HepG2 (cell line): ENCODE measurements around the gene ATP6V1C2. TPM values are rescaled to one million over a fixed set of nuclear protein-coding genes. Genes with fewer than 3 reads are reported as not detected.

Source experiments
- ARNTL ChIP-seq: sonication (generic); formaldehyde crosslinking; IDR thresholded peaks from 2 replicates; pipeline ENCODE4 v1.4.0; 2020; ENCODE audit warnings: mild to moderate bottlenecking, missing genetic modification reagents
- HHEX ChIP-seq: IDR thresholded peaks from 2 replicates; pipeline ENCODE4 v1.6.1; 2016; ENCODE audit warnings: control low read depth
- NFE2L2 ChIP-seq: fragments of 150-350 bp; IDR thresholded peaks from 2 replicates; pipeline ENCODE4 v1.6.1; 2014; ENCODE audit warnings: low read length
- PAF1 ChIP-seq: IDR thresholded peaks from 2 replicates; pipeline ENCODE4 v1.6.1; 2016; ENCODE audit warnings: missing genetic modification reagents, missing compliant biosample characterization
- RELA ChIP-seq: sonication (generic); formaldehyde crosslinking; IDR thresholded peaks from 2 replicates; pipeline ENCODE4 v1.4.0; 2020; ENCODE audit warnings: missing genetic modification reagents
- SNAPC2 ChIP-seq: sonication (generic); formaldehyde crosslinking; IDR thresholded peaks from 2 replicates; pipeline ENCODE4 v1.8.1; 2022; ENCODE audit warnings: mild to moderate bottlenecking, missing genetic modification reagents
- SSRP1 ChIP-seq: IDR thresholded peaks from 2 replicates; pipeline ENCODE4 v1.6.1; 2016; ENCODE audit warnings: control low read depth
- ZFP36 ChIP-seq: fragments of 150-350 bp; IDR thresholded peaks from 2 replicates; pipeline ENCODE4 v1.6.1; 2018; ENCODE audit warnings: borderline replicate concordance, low read length, low read depth; ENCODE audit not compliant: partially characterized antibody
- ZNF180 ChIP-seq: sonication (generic); formaldehyde crosslinking; IDR thresholded peaks from 2 replicates; pipeline ENCODE4 v1.4.0; 2020; ENCODE audit warnings: low read depth, missing genetic modification reagents, borderline replicate concordance
- polyA plus RNA-seq, 8 experiments: library from polyadenylated mRNA; depleted of rRNA in 3 of 8; stranded (reverse) in 7 of 8; unstranded in 1 of 8; fragments of >200 nt; fragmentation: Illumina TruSeq in 4 of 8; extraction: Trizol in 4 of 8; gene quantifications; 2 replicates each; pipeline versions ENCODE4 v1.2.1 to v1.2.3, GENCODE V29; 2011 to 2016; ENCODE audit warnings: low read depth in 4 of 8, missing spikeins in 1 of 8, mixed read lengths in 1 of 8; ENCODE audit not compliant: insufficient read depth in 1 of 8
- total RNA-seq, 5 experiments: library from RNA; depleted of rRNA; stranded (reverse); fragments of >200 nt; fragmentation: Illumina TruSeq; extraction: Trizol; gene quantifications; 2 replicates each; pipeline ENCODE4 v1.2.3, GENCODE V29; 2016; ENCODE audit warnings: low read depth in 1 of 5
- TF ChIP-seq, protein P1 (sequence below): sonication (generic); formaldehyde crosslinking; IDR thresholded peaks from 2 replicates; pipeline ENCODE4 v1.4.0; 2020; ENCODE audit warnings: missing genetic modification reagents
- TF ChIP-seq, protein P2 (sequence below): sonication (generic); formaldehyde crosslinking; IDR thresholded peaks from 2 replicates; pipeline ENCODE4 v1.4.0; 2020; ENCODE audit warnings: missing genetic modification reagents
- TF ChIP-seq, protein P3 (sequence below): IDR thresholded peaks from 2 replicates; pipeline ENCODE4 v1.6.1; 2016; ENCODE audit warnings: low read depth
- TF ChIP-seq, protein P4 (sequence below): sonication (generic); formaldehyde crosslinking; IDR thresholded peaks from 2 replicates; pipeline ENCODE4 v1.4.0; 2020; ENCODE audit warnings: missing genetic modification reagents
- TF ChIP-seq, protein P5 (sequence below), 2 experiments: fragments of 450-650 bp in 1 of 2; sonication (generic) in 1 of 2; formaldehyde crosslinking; IDR thresholded peaks; 2 replicates each; pipeline versions ENCODE4 v1.5.0 to v1.8.0; 2020 to 2022; ENCODE audit warnings: mild to moderate bottlenecking in 1 of 2, missing genetic modification reagents in 1 of 2

The ATP6V1C2 gene
- total and polyA plus RNA-seq, 2 of the 13 experiments (the other 11 are each of a cell fraction or from before 2014, with no cell fraction given) = 0.04 to 0.29 TPM

DNA sequence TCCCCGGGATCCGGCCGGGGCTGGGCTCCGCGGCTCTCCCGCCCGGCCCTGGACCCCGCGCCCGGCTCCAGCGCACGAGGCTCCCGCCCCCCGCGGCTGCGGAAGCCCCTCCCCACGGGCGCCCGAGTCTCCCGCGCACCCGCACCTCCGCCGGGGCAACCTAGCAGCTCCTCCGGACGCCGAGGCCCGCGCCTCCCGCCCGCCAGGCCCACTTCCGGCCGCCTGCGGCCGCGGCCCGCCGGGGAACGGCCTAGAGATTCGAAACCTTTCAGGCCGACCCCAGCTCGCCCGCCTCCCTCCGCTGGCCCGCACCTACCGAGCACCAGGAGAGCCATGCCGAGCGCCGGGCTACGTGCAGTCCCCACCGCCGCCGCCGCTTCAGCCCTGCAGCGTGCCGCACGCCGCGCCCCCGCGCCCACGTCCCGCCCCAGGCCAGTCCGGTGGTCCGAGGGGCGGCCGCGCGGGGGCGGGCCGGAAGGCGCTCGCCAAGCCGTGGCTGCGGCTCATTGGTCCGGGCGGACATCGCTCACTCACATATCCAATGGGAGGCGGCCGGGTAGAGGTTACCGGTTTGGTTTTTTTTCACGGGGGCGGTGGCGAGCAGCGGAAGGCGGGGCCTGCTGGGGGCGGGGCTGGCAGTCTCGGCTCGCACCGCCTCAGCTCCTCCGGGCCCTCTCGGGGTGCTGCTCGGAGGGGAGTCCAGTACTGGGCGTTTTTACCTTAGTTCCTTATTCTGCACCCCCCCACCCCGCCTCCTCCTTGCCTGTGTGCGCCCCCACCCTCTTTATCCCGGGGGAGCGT is 91.1 kb downstream of the ATP6V1C2 start, which contains the start of gene PDIA6 (continued):
- TF ChIP-seq, protein P1, sequence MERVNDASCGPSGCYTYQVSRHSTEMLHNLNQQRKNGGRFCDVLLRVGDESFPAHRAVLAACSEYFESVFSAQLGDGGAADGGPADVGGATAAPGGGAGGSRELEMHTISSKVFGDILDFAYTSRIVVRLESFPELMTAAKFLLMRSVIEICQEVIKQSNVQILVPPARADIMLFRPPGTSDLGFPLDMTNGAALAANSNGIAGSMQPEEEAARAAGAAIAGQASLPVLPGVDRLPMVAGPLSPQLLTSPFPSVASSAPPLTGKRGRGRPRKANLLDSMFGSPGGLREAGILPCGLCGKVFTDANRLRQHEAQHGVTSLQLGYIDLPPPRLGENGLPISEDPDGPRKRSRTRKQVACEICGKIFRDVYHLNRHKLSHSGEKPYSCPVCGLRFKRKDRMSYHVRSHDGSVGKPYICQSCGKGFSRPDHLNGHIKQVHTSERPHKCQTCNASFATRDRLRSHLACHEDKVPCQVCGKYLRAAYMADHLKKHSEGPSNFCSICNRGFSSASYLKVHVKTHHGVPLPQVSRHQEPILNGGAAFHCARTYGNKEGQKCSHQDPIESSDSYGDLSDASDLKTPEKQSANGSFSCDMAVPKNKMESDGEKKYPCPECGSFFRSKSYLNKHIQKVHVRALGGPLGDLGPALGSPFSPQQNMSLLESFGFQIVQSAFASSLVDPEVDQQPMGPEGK (CRISPR knock-in tag) = peak; percentile 72; the same call in 1 of the 2 replicates
- TF ChIP-seq, protein P2, sequence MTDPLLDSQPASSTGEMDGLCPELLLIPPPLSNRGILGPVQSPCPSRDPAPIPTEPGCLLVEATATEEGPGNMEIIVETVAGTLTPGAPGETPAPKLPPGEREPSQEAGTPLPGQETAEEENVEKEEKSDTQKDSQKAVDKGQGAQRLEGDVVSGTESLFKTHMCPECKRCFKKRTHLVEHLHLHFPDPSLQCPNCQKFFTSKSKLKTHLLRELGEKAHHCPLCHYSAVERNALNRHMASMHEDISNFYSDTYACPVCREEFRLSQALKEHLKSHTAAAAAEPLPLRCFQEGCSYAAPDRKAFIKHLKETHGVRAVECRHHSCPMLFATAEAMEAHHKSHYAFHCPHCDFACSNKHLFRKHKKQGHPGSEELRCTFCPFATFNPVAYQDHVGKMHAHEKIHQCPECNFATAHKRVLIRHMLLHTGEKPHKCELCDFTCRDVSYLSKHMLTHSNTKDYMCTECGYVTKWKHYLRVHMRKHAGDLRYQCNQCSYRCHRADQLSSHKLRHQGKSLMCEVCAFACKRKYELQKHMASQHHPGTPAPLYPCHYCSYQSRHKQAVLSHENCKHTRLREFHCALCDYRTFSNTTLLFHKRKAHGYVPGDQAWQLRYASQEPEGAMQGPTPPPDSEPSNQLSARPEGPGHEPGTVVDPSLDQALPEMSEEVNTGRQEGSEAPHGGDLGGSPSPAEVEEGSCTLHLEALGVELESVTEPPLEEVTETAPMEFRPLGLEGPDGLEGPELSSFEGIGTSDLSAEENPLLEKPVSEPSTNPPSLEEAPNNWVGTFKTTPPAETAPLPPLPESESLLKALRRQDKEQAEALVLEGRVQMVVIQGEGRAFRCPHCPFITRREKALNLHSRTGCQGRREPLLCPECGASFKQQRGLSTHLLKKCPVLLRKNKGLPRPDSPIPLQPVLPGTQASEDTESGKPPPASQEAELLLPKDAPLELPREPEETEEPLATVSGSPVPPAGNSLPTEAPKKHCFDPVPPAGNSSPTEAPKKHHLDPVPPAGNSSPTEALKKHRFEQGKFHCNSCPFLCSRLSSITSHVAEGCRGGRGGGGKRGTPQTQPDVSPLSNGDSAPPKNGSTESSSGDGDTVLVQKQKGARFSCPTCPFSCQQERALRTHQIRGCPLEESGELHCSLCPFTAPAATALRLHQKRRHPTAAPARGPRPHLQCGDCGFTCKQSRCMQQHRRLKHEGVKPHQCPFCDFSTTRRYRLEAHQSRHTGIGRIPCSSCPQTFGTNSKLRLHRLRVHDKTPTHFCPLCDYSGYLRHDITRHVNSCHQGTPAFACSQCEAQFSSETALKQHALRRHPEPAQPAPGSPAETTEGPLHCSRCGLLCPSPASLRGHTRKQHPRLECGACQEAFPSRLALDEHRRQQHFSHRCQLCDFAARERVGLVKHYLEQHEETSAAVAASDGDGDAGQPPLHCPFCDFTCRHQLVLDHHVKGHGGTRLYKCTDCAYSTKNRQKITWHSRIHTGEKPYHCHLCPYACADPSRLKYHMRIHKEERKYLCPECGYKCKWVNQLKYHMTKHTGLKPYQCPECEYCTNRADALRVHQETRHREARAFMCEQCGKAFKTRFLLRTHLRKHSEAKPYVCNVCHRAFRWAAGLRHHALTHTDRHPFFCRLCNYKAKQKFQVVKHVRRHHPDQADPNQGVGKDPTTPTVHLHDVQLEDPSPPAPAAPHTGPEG (CRISPR knock-in tag) = no peak
- TF ChIP-seq ZFP36 (no peak), SSRP1 (no peak), RELA (CRISPR knock-in tag) (no peak), HHEX (CRISPR knock-in tag) (no peak), ZNF180 (CRISPR knock-in tag) (no peak), NFE2L2 (no peak), SNAPC2 (CRISPR knock-in tag) (no peak), PAF1 (CRISPR knock-in tag) (no peak), ARNTL (no peak)
- TF ChIP-seq, protein P3, sequence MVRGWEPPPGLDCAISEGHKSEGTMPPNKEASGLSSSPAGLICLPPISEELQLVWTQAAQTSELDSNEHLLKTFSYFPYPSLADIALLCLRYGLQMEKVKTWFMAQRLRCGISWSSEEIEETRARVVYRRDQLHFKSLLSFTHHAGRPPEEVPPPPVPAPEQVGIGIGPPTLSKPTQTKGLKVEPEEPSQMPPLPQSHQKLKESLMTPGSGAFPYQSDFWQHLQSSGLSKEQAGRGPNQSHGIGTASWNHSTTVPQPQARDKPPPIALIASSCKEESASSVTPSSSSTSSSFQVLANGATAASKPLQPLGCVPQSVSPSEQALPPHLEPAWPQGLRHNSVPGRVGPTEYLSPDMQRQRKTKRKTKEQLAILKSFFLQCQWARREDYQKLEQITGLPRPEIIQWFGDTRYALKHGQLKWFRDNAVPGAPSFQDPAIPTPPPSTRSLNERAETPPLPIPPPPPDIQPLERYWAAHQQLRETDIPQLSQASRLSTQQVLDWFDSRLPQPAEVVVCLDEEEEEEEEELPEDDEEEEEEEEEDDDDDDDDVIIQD = no peak
- TF ChIP-seq, protein P4, sequence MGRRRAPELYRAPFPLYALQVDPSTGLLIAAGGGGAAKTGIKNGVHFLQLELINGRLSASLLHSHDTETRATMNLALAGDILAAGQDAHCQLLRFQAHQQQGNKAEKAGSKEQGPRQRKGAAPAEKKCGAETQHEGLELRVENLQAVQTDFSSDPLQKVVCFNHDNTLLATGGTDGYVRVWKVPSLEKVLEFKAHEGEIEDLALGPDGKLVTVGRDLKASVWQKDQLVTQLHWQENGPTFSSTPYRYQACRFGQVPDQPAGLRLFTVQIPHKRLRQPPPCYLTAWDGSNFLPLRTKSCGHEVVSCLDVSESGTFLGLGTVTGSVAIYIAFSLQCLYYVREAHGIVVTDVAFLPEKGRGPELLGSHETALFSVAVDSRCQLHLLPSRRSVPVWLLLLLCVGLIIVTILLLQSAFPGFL (CRISPR knock-in tag) = no peak
- TF ChIP-seq, protein P5, sequence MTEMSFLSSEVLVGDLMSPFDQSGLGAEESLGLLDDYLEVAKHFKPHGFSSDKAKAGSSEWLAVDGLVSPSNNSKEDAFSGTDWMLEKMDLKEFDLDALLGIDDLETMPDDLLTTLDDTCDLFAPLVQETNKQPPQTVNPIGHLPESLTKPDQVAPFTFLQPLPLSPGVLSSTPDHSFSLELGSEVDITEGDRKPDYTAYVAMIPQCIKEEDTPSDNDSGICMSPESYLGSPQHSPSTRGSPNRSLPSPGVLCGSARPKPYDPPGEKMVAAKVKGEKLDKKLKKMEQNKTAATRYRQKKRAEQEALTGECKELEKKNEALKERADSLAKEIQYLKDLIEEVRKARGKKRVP (CRISPR knock-in tag; IDR thresholded peaks at IDR 0.05) = peak in 1 of 2 experiments; percentile 28; a peak in 1 of 4 replicates
